PC-9 (cell line): ENCODE results near the gene SAMD5.

Source experiments
- EZH2 ChIP-seq: fragments of 200-600 bp; sonication (generic); IDR thresholded peaks from 2 replicates; pipeline ENCODE4 v1.8.0; 2017; ENCODE audit warnings: antibody characterized with exemption, low read depth
- TF ChIP-seq, protein P1 (sequence below): fragments of 200-600 bp; sonication (generic); conservative IDR thresholded peaks from 2 replicates; pipeline ENCODE4 v1.6.1; 2017; ENCODE audit warnings: mixed run types, antibody characterized with exemption, mild to moderate bottlenecking, moderate library complexity

DNA sequence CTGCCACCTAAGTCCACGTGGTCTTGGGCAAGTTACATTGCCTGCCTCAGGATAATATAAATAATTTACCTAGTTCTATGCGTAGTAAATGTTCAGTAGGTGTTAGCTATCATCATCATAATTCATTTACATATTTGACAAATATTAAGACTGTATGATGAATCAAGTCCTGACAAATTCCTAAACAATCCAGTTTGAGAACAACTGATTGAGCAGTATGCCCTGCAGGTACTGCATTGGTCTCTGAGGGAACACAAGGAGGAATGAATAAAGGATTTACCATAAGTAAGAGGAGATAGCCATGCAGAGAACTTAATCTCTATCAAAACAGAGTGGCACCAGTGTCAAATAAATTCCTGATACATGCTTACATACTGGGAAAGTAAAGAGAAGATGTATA, 70.4 kb downstream of the SAMD5 start:
- TF ChIP-seq, protein P1, sequence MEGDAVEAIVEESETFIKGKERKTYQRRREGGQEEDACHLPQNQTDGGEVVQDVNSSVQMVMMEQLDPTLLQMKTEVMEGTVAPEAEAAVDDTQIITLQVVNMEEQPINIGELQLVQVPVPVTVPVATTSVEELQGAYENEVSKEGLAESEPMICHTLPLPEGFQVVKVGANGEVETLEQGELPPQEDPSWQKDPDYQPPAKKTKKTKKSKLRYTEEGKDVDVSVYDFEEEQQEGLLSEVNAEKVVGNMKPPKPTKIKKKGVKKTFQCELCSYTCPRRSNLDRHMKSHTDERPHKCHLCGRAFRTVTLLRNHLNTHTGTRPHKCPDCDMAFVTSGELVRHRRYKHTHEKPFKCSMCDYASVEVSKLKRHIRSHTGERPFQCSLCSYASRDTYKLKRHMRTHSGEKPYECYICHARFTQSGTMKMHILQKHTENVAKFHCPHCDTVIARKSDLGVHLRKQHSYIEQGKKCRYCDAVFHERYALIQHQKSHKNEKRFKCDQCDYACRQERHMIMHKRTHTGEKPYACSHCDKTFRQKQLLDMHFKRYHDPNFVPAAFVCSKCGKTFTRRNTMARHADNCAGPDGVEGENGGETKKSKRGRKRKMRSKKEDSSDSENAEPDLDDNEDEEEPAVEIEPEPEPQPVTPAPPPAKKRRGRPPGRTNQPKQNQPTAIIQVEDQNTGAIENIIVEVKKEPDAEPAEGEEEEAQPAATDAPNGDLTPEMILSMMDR, result no peak
- TF ChIP-seq EZH2, result no peak
